H9 (cell line): ENCODE results near the gene TNIP1. TPM values are rescaled to one million over a fixed set of nuclear protein-coding genes. Genes with fewer than 3 reads are reported as not detected.

Source experiments
- DNase-seq: peaks from one replicate; pipeline ENCODE4 v3.0.0-alpha.2; 2017
- H2AFZ ChIP-seq: one replicate; pipeline ENCODE4 v1.6.1; 2013; ENCODE audit warnings: mild to moderate bottlenecking, low read length, control low read depth, moderate library complexity
- H2AK5ac ChIP-seq: 2 replicates; pipeline ENCODE4 v1.6.1; 2013; ENCODE audit warnings: low read length, control low read depth, mixed read lengths; ENCODE audit not compliant: insufficient read length
- H2BK120ac ChIP-seq: one replicate; pipeline ENCODE4 v1.6.1; 2013; ENCODE audit warnings: low read depth, mild to moderate bottlenecking, low read length, control low read depth, inconsistent platforms; ENCODE audit not compliant: poor library complexity, severe bottlenecking
- H2BK12ac ChIP-seq: 2 replicates; pipeline ENCODE4 v1.6.1; 2013; ENCODE audit warnings: low read length, control low read depth, mixed read lengths, low read depth; ENCODE audit not compliant: insufficient read length
- H2BK15ac ChIP-seq: 2 replicates; pipeline ENCODE4 v1.6.1; 2013; ENCODE audit warnings: low read depth, low read length, control low read depth
- H2BK20ac ChIP-seq: one replicate; pipeline ENCODE4 v1.6.1; 2013; ENCODE audit warnings: low read depth, mild to moderate bottlenecking, low read length, control low read depth, inconsistent platforms; ENCODE audit not compliant: poor library complexity, severe bottlenecking
- H2BK5ac ChIP-seq: 2 replicates; pipeline ENCODE4 v1.6.1; 2013; ENCODE audit warnings: low read length, control low read depth, mixed read lengths; ENCODE audit not compliant: insufficient read length
- H3K14ac ChIP-seq: 2 replicates; pipeline ENCODE4 v1.6.1; 2013; ENCODE audit warnings: low read length, control low read depth; ENCODE audit not compliant: insufficient read depth
- H3K18ac ChIP-seq: 2 replicates; pipeline ENCODE4 v1.6.1; 2013; ENCODE audit warnings: low read depth, mild to moderate bottlenecking, mixed read lengths, low read length, control low read depth; ENCODE audit not compliant: insufficient read length
- H3K23ac ChIP-seq: 2 replicates; pipeline ENCODE4 v1.6.1; 2013; ENCODE audit warnings: low read length, control low read depth, mixed read lengths, low read depth; ENCODE audit not compliant: insufficient read length
- H3K23me2 ChIP-seq: 2 replicates; pipeline ENCODE4 v1.6.1; 2013; ENCODE audit warnings: low read depth, mild to moderate bottlenecking, mixed read lengths, low read length, control low read depth; ENCODE audit not compliant: insufficient read length, poor library complexity, severe bottlenecking
- H3K27ac ChIP-seq: 2 replicates; pipeline ENCODE4 v1.5.1; 2013; ENCODE audit warnings: low read length, control low read depth, mixed read lengths, low read depth; ENCODE audit not compliant: insufficient read length
- H3K27me3 ChIP-seq: 2 replicates; pipeline ENCODE4 v1.6.1; 2013; ENCODE audit warnings: low read length, control low read depth, inconsistent platforms; ENCODE audit not compliant: insufficient read depth
- H3K4ac ChIP-seq: 2 replicates; pipeline ENCODE4 v1.6.1; 2013; ENCODE audit warnings: low read depth, mild to moderate bottlenecking, control low read depth, inconsistent platforms, low read length, moderate library complexity
- H3K4me1 ChIP-seq: 2 replicates; pipeline ENCODE4 v1.6.1; 2013; ENCODE audit warnings: low read length, control low read depth, inconsistent platforms; ENCODE audit not compliant: insufficient read depth
- H3K4me2 ChIP-seq: 2 replicates; pipeline ENCODE4 v1.6.1; 2013; ENCODE audit warnings: low read length, control low read depth, mixed read lengths; ENCODE audit not compliant: insufficient read length, insufficient read depth
- H3K56ac ChIP-seq: 2 replicates; pipeline ENCODE4 v1.6.1; 2013; ENCODE audit warnings: low read depth, mild to moderate bottlenecking, mixed read lengths, low read length, control low read depth; ENCODE audit not compliant: insufficient read length
- H3K79me1 ChIP-seq: 2 replicates; pipeline ENCODE4 v1.6.1; 2013; ENCODE audit warnings: low read depth, mild to moderate bottlenecking, moderate library complexity, low read length, control low read depth, inconsistent platforms; ENCODE audit not compliant: insufficient read depth, poor library complexity, severe bottlenecking
- H3K79me2 ChIP-seq: 2 replicates; pipeline ENCODE4 v1.6.1; 2013; ENCODE audit warnings: low read length, control low read depth, inconsistent platforms; ENCODE audit not compliant: insufficient read depth
- H3K9ac ChIP-seq: 2 replicates; pipeline ENCODE4 v1.6.1; 2013; ENCODE audit warnings: low read length, control low read depth, mixed read lengths; ENCODE audit not compliant: insufficient read length; ENCODE audit errors: extremely low read depth
- H3K9me3 ChIP-seq: one replicate; pipeline ENCODE4 v1.6.1; 2013; ENCODE audit warnings: low read depth, low read length, inconsistent platforms; ENCODE audit not compliant: control insufficient read depth
- H3T11ph ChIP-seq: one replicate; pipeline ENCODE4 v1.6.1; 2013; ENCODE audit warnings: mild to moderate bottlenecking, low read length, control low read depth, inconsistent platforms
- H4K20me1 ChIP-seq: one replicate; pipeline ENCODE4 v1.6.1; 2013; ENCODE audit not compliant: control insufficient read depth, insufficient read length, insufficient read depth
- H4K5ac ChIP-seq: 2 replicates; pipeline ENCODE4 v1.6.1; 2013; ENCODE audit warnings: low read depth, mild to moderate bottlenecking, mixed read lengths, low read length, control low read depth; ENCODE audit not compliant: insufficient read length
- H4K8ac ChIP-seq: replicated peaks from 2 replicates; pipeline ENCODE4 v1.6.1; 2013; ENCODE audit warnings: low read length, control low read depth, mixed read lengths, low read depth; ENCODE audit not compliant: insufficient read length
- H4K91ac ChIP-seq: 2 replicates; pipeline ENCODE4 v1.6.1; 2013; ENCODE audit warnings: low read depth, mild to moderate bottlenecking, moderate library complexity, mixed read lengths, low read length, control low read depth; ENCODE audit not compliant: insufficient read length
- H3K27ac Mint-ChIP-seq, 3 experiments: 2 replicates in 2 of 3; 3 replicates in 1 of 3; pipeline ENCODE4 v1.8.0; 2020 to 2021; ENCODE audit warnings: mixed read lengths in 3 of 3, mild to moderate bottlenecking in 1 of 3, moderate library complexity in 1 of 3
- H3K27me3 Mint-ChIP-seq: 2 replicates; pipeline ENCODE4 v1.8.0; 2021; ENCODE audit warnings: low read depth, mild to moderate bottlenecking, moderate library complexity, mixed read lengths
- H3K36me3 Mint-ChIP-seq, 3 experiments: 2 replicates in 2 of 3; 3 replicates in 1 of 3; pipeline ENCODE4 v1.8.0; 2020 to 2021; ENCODE audit warnings: low read depth in 3 of 3, mixed read lengths in 3 of 3; ENCODE audit not compliant: insufficient read depth in 1 of 3
- H3K4me1 Mint-ChIP-seq, 2 experiments: 2 replicates each; pipeline ENCODE4 v1.8.0; 2020; ENCODE audit warnings: mixed read lengths in 2 of 2
- H3K4me3 Mint-ChIP-seq, 2 experiments: 2 replicates in 1 of 2; 3 replicates in 1 of 2; pipeline ENCODE4 v1.8.0; 2020 to 2021; ENCODE audit warnings: mild to moderate bottlenecking in 2 of 2, mixed read lengths in 2 of 2, moderate library complexity in 1 of 2
- H3K9me3 Mint-ChIP-seq, 2 experiments: 2 replicates in 1 of 2; 3 replicates in 1 of 2; pipeline ENCODE4 v1.8.0; 2020; ENCODE audit warnings: mild to moderate bottlenecking in 2 of 2, mixed read lengths in 2 of 2, moderate library complexity in 1 of 2
- WGBS: extraction: QIAGEN DNeasy Blood & Tissue Kit; methylation state at CpG from one replicate; pipeline ENCODE4 v1.1.7; 2013; ENCODE audit warnings: missing lambda C conversion rate, low lambda C conversion rate, mixed read lengths; ENCODE audit not compliant: insufficient read length; ENCODE audit errors: extremely low coverage; 5-methylcytosine and 5-hydroxymethylcytosine counted together
- total RNA-seq: library from RNA; stranded (reverse); gene quantifications from 2 replicates; pipeline ENCODE4 v1.2.1, GENCODE V29; 2021
- TF ChIP-seq, protein P1 (sequence below): fragments of 200-600 bp; sonication (generic); conservative IDR thresholded peaks from 3 replicates; pipeline ENCODE4 v1.8.0; 2021; ENCODE audit warnings: antibody characterized with exemption, mild to moderate bottlenecking

TNIP1 gene
- total RNA-seq, 1 experiment from 2014 or later: 40.8 TPM

- H3K27me3 Mint-ChIP-seq: no peaks in the 10 kb centered on the region
- Histone ChIP-seq H3K4me1 (no peaks in the 10 kb centered on the region), H3K56ac (no peak overlapping the region), H3K79me2 (no peaks in the 10 kb centered on the region), H4K20me1 (no peaks in the 10 kb centered on the region), H2BK12ac (no peak overlapping the region), H2BK20ac (no peak overlapping the region), H3K14ac (no peak overlapping the region), H3K79me1 (no peaks in the 10 kb centered on the region), H3K4me2 (no peak overlapping the region), H3K27me3 (no peaks in the 10 kb centered on the region), H3K4ac (no peak overlapping the region), H3K27ac (no peak overlapping the region), H4K5ac (no peak overlapping the region), H3K9ac (no peak overlapping the region), H2BK120ac (no peak overlapping the region), H3K23ac (no peak overlapping the region), H2AK5ac (no peak overlapping the region), H2AFZ (no peak overlapping the region), H4K91ac (no peak overlapping the region), H4K8ac (no peak overlapping the region), H2BK15ac (no peak overlapping the region), H3K9me3 (no peaks in the 10 kb centered on the region), H3K18ac (no peak overlapping the region), H3T11ph (no peak overlapping the region), H3K23me2 (no peaks in the 10 kb centered on the region), H2BK5ac (no peak overlapping the region)
- TF ChIP-seq, protein P1, sequence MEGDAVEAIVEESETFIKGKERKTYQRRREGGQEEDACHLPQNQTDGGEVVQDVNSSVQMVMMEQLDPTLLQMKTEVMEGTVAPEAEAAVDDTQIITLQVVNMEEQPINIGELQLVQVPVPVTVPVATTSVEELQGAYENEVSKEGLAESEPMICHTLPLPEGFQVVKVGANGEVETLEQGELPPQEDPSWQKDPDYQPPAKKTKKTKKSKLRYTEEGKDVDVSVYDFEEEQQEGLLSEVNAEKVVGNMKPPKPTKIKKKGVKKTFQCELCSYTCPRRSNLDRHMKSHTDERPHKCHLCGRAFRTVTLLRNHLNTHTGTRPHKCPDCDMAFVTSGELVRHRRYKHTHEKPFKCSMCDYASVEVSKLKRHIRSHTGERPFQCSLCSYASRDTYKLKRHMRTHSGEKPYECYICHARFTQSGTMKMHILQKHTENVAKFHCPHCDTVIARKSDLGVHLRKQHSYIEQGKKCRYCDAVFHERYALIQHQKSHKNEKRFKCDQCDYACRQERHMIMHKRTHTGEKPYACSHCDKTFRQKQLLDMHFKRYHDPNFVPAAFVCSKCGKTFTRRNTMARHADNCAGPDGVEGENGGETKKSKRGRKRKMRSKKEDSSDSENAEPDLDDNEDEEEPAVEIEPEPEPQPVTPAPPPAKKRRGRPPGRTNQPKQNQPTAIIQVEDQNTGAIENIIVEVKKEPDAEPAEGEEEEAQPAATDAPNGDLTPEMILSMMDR: no peak
- H3K36me3 Mint-ChIP-seq: peaks cover 14 to 45% (median 19%) of the 10 kb centered on the region in 3 experiments; a peak in 6 of 7 replicates
- H3K4me1 Mint-ChIP-seq: no peaks in the 10 kb centered on the region
- peak overlapping the region in 2 of 3 experiments; percentile 6 to 49; a peak in 2 of 7 replicates for H3K27ac Mint-ChIP-seq
- no CpG with 5 or more reads among the region's 5 CpGs for WGBS
- no peak overlapping the region for H3K4me3 Mint-ChIP-seq
- no peaks in the 10 kb centered on the region for H3K9me3 Mint-ChIP-seq
- DNase-seq: no peak
Measured at GRCh38 chr5:151104795-151105194, 24.0 kb upstream of the TNIP1 start.
